NT2/D1 (cell line): Measurements from ENCODE around the gene RPRD1B.

Experiments used
- YY1 ChIP-seq: IDR thresholded peaks from 2 replicates; pipeline ENCODE4 v1.6.1; 2011; ENCODE audit not compliant: insufficient read length, insufficient read depth
- ZNF274 ChIP-seq: IDR thresholded peaks from 2 replicates; pipeline ENCODE4 v1.6.1; 2011; ENCODE audit warnings: mild to moderate bottlenecking, low read depth, low read length

DNA sequence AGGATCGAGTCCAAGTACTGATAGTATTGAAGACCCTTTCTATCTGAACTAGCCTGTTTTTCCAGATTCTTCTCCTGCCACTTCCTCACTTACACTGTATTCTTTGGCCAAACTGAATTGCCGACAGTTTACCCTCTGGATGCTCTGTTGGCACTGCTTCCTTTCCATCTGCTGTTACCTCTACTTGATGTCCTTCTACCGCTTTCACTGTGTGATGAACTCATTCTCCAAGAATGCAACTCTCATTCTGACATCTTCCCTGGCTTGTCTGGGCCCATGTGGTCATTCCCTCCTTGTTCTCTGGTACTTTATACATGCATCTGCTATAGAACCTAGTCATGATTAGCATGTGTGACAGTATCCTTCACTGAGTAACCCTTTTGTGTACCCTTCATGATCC lies 16.3 kb downstream of the RPRD1B start:
- TF ChIP-seq YY1 (no peak), ZNF274 (no peak)
